WI38 (cell line): ENCODE data around the gene ZFYVE21.

Experiments used
- H3K4me3 ChIP-seq: 2 replicates; pipeline ENCODE4 v1.5.1; 2011; ENCODE audit warnings: low read depth, mild to moderate bottlenecking, control low read depth, low read length
- CTCF ChIP-seq: IDR thresholded peaks from 2 replicates; pipeline ENCODE4 v1.5.1; 2012; ENCODE audit warnings: low read depth, mild to moderate bottlenecking, control low read depth, low read length

Gene ZFYVE21

GRCh38 chr14:103735815-103736545 lies 20.4 kb downstream of the ZFYVE21 start:
- H3K4me3 ChIP-seq: no peak overlapping the region
- no peak for TF ChIP-seq CTCF

- no peak for TF ChIP-seq CTCF
- H3K4me3 ChIP-seq: no peak overlapping the region
Measured at GRCh38 chr14:103736546-103737431, 21.2 kb downstream of the ZFYVE21 start.

GRCh38 chr14:103737432-103738045 lies 21.9 kb downstream of the ZFYVE21 start:
- TF ChIP-seq CTCF: no peak
- no peak overlapping the region for H3K4me3 ChIP-seq

GRCh38 chr14:103738166-103738565 lies 22.6 kb downstream of the ZFYVE21 start:
- no peak overlapping the region for H3K4me3 ChIP-seq
- TF ChIP-seq CTCF: no peak

- no peak for TF ChIP-seq CTCF
- no peak overlapping the region for H3K4me3 ChIP-seq
Measured at GRCh38 chr14:103738701-103739451, 23.3 kb downstream of the ZFYVE21 start.

- H3K4me3 ChIP-seq: no peak overlapping the region
- no peak for TF ChIP-seq CTCF
Measured at GRCh38 chr14:103739466-103739792, 23.8 kb downstream of the ZFYVE21 start.
